ENCODE results near the gene TRIM10. TPM values are rescaled to one million over a fixed set of nuclear protein-coding genes. Genes with fewer than 3 reads are reported as not detected.

Gene TRIM10
- total RNA-seq, 4 donors from 2014 or later, result not detected

DNA sequence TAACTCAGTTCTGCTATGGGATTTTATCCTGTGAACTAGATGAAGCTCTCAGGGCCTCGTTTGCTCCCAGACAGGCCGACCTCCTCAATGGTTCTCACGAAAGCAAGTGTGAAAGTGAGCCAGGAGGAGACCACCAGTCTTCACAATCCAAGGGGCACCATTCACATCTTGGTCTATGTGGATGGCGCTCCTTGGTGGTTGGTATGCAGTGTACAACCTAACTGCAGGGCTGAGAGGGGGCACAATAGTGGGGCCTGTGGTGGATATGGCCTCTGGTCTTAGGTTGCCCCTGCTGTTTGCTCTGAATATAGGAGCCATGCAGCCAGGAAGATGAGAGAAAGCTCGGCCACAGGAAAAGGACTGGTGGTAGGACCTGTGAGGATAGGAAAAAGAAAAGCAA is 27.5 kb upstream of the TRIM10 start:
- H3K4me3 ChIP-seq, result no peak overlapping the region
- H3K36me3 ChIP-seq, result peaks cover 0 to 53% of the 10 kb centered on the region in 2 donors
- in situ Hi-C loops (cut with MboI; ENCODE audit: low sequenced_read_pairs in 4 of 4) (no loop called here), intact Hi-C loops (cut with DNase I; ENCODE audit: low total_unique reads) (no loop called here)
- DNase-seq (no peak), ATAC-seq (no peak)
- no peak for TF ChIP-seq POLR2A (IDR thresholded peaks at IDR 0.05)
- TF ChIP-seq, protein P1, sequence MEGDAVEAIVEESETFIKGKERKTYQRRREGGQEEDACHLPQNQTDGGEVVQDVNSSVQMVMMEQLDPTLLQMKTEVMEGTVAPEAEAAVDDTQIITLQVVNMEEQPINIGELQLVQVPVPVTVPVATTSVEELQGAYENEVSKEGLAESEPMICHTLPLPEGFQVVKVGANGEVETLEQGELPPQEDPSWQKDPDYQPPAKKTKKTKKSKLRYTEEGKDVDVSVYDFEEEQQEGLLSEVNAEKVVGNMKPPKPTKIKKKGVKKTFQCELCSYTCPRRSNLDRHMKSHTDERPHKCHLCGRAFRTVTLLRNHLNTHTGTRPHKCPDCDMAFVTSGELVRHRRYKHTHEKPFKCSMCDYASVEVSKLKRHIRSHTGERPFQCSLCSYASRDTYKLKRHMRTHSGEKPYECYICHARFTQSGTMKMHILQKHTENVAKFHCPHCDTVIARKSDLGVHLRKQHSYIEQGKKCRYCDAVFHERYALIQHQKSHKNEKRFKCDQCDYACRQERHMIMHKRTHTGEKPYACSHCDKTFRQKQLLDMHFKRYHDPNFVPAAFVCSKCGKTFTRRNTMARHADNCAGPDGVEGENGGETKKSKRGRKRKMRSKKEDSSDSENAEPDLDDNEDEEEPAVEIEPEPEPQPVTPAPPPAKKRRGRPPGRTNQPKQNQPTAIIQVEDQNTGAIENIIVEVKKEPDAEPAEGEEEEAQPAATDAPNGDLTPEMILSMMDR (IDR thresholded peaks at IDR 0.05 in 4 of 5, conservative IDR thresholded peaks at IDR 0.05 in 1 of 5), result no peak
- no peaks in the 10 kb centered on the region for H3K9me3 ChIP-seq
- no peak overlapping the region for H3K27ac ChIP-seq
- no peaks in the 10 kb centered on the region for H3K27me3 ChIP-seq
- no peaks in the 10 kb centered on the region for H3K4me1 ChIP-seq

GRCh38 chr6:30185846-30186484 is 25.0 kb upstream of the TRIM10 start:
- in situ Hi-C loops (cut with MboI; ENCODE audit: low sequenced_read_pairs in 4 of 4) (no loop called here), intact Hi-C loops (cut with DNase I; ENCODE audit: low total_unique reads) (no loop called here)
- H3K4me1 ChIP-seq, result no peaks in the 10 kb centered on the region
- H3K9me3 ChIP-seq, result no peaks in the 10 kb centered on the region
- no peak for DNase-seq
- H3K27me3 ChIP-seq, result no peaks in the 10 kb centered on the region
- TF ChIP-seq, protein P1 (IDR thresholded peaks at IDR 0.05 in 4 of 5, conservative IDR thresholded peaks at IDR 0.05 in 1 of 5), result no peak
- no peak for TF ChIP-seq POLR2A (IDR thresholded peaks at IDR 0.05)
- ATAC-seq, result no peak
- peaks cover 0 to 43% of the 10 kb centered on the region in 2 donors for H3K36me3 ChIP-seq
- H3K4me3 ChIP-seq, result no peak overlapping the region
- no peak overlapping the region for H3K27ac ChIP-seq

- Histone ChIP-seq H3K9me3 (peaks cover 0 to under 1% (median 0%) of the 10 kb centered on the region in 3 donors), H3K4me1 (no peaks in the 10 kb centered on the region), H3K4me3 (no peak overlapping the region), H3K36me3 (peaks cover 0 to 33% of the 10 kb centered on the region in 2 donors), H3K27me3 (peaks cover 0 to 3% (median 0%) of the 10 kb centered on the region in 3 donors), H3K27ac (no peak overlapping the region)
- ATAC-seq (no peak), DNase-seq (no peak)
- in situ Hi-C loops (cut with MboI; ENCODE audit: low sequenced_read_pairs in 4 of 4) (no loop called here), intact Hi-C loops (cut with DNase I; ENCODE audit: low total_unique reads) (no loop called here)
- TF ChIP-seq, protein P1 (IDR thresholded peaks at IDR 0.05 in 4 of 5, conservative IDR thresholded peaks at IDR 0.05 in 1 of 5), result no peak
- TF ChIP-seq POLR2A (IDR thresholded peaks at IDR 0.05), result no peak
These were observed 23.5 kb upstream of the TRIM10 start for GRCh38 chr6:30184417-30185031.

DNA sequence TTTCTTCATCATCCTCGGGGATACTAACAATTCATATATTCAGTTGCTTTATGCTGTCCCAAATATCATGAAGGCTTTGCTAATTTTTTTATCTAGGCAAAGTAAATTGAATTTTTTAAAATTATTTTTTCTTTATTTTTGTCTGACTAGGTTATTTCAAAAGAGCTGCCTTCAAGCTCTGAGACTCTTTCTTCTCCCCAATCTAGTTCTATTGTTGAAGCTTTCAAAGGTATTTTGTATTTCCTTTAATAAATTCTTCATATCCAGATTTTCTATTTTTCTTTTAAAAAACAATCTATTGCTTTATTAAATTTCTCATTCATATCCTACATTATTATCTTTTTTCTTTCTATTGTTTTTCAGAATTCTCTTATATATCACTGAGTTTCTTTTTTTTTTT is 19.1 kb upstream of the TRIM10 start:
- TF ChIP-seq POLR2A (IDR thresholded peaks at IDR 0.05), result no peak
- TF ChIP-seq, protein P1 (IDR thresholded peaks at IDR 0.05 in 4 of 5, conservative IDR thresholded peaks at IDR 0.05 in 1 of 5), result no peak
- Histone ChIP-seq H3K36me3 (peaks cover 0 to 1% of the 10 kb centered on the region in 2 donors), H3K4me1 (no peaks in the 10 kb centered on the region), H3K4me3 (peak overlapping the region in 1 of 4 donors; percentile 11), H3K27me3 (peaks cover 0 to 10% (median 5%) of the 10 kb centered on the region in 3 donors), H3K27ac (no peak overlapping the region), H3K9me3 (peaks cover 0 to 3% (median 0%) of the 10 kb centered on the region in 3 donors)
- in situ Hi-C loops (cut with MboI; ENCODE audit: low sequenced_read_pairs in 4 of 4), result no loop called here
- intact Hi-C loops (cut with DNase I; ENCODE audit: low total_unique reads), result no loop called here
- DNase-seq, result no peak
- no peak for ATAC-seq

Data from gastrocnemius medialis (tissue), 4 donors.